Stimulated activated CD8-positive, alpha-beta memory T cell treated with anti-CD3 and anti-CD28 coated beads, Interleukin-12 subunit alpha, Interleukin-12 subunit beta, amount 100 ng/mL, for 1 hour (primary cell): ENCODE data around the gene BDH1.

ENCODE experiments used
- DNase-seq: peaks from one replicate; pipeline ENCODE4 v3.0.0-alpha.2; 2020; ENCODE audit warnings: low read depth

BDH1 gene

GRCh38 chr3:197547306-197548011 lies 8.3 kb downstream of the BDH1 start:
- no peak for DNase-seq

GRCh38 chr3:197546307-197547085 lies 9.3 kb downstream of the BDH1 start:
- DNase-seq: no peak

- no peak for DNase-seq
Observed at GRCh38 chr3:197545571-197545970, 10.2 kb downstream of the BDH1 start.

- no peak for DNase-seq
Observed at GRCh38 chr3:197545101-197545500, 10.7 kb downstream of the BDH1 start.

DNA sequence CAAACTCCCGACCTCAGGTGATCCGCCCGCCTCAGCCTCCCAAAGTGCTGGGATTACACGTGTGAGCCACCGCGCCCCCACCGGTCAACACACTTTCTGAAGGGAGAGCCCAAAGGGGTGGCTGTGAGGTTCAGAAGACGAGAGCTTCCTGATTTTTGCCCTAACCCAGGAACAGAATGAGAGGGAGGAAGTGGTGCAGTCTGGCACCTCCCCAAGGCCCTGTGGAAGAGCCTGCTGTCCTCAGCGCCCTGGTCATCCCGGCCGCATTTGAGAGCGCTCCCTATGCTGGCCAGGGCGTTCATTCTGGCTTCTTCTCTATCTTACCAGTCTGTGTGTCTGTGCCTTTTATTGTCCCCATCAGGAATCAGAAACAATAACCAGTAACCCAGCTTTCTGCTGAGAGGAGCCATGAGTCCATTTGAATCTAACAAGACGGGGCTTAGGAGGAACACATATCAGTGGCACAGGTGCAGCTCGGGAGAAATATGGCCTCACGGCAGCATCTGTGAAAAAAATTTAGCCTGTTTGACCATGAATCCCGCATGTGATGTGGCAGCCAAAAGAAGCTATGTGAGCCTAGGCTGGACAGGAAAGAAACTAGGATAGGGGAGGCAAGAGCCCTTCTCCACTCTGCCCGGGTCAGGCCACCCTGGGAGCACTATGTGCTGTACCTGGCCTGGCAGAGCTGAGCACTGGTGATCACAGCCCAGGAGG lies 12.9 kb downstream of the BDH1 start:
- DNase-seq: no peak

DNA sequence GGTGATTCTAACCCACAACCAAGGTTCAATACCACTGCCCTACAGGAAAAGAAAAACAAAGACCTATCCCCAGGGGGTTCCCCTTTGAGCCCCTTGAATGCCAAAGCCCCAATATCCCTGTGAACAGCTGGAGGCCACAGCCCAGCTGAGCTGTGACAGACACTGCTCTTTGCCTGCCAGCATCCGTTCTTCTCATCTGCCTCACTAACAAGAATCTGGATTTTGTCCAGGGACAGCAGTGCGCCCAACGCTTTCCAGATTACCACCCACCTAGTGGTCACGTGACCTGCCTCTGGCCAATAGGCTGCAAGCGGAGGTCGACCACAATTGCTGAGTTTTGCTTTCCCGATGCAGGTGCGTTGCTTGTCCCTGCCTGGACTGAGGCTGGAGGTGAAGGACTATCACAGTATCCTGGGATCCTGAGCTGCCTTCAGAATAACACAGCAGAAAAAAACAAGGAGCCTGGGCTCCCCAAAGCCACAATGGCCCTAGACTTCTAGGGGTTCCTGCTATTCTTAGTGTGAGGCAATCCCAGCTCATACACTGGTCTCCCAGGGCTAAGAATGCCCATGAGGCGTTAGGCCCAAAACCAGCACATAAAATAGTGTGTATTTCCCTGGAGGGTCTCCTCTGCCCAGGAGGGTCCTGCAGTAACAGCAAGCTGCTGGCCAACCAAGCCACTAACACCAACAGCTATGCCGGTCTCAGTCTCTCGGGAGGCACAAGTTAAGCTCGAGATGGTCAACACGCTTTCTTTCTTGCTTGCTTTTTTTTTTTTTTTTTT lies 13.8 kb downstream of the BDH1 start:
- no peak for DNase-seq

GRCh38 chr3:197540961-197541377 lies 14.8 kb downstream of the BDH1 start:
- no peak for DNase-seq

DNA sequence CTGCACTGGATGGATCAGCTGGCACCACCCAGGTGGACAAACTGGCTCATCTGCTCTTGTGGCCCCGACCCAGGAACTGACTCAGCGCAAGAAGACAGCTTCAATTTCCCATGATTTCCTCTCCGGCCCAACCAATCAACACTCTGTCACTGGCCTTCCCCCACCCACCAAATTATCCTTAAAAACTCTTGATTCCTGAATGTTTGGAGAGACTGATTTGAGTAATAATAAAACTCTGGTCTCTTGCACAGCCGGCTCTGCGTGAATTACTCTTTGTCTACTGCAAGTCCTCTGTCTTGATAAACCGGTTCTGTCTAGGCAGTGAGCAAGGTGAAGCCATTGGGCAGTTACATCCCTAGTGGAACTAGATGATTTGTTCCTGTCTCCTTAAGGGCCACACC lies 16.1 kb downstream of the BDH1 start:
- no peak for DNase-seq

- no peak for DNase-seq
Observed at GRCh38 chr3:197533927-197534725, 21.6 kb downstream of the BDH1 start.

- no peak for DNase-seq
Observed at GRCh38 chr3:197533396-197533795, 22.4 kb downstream of the BDH1 start.

- DNase-seq: no peak
Observed at GRCh38 chr3:197532388-197532787, 23.4 kb downstream of the BDH1 start.

- DNase-seq: no peak
Observed at GRCh38 chr3:197528190-197528589, 27.6 kb downstream of the BDH1 start.

GRCh38 chr3:197527569-197527968 lies 28.2 kb downstream of the BDH1 start:
- no peak for DNase-seq

DNA sequence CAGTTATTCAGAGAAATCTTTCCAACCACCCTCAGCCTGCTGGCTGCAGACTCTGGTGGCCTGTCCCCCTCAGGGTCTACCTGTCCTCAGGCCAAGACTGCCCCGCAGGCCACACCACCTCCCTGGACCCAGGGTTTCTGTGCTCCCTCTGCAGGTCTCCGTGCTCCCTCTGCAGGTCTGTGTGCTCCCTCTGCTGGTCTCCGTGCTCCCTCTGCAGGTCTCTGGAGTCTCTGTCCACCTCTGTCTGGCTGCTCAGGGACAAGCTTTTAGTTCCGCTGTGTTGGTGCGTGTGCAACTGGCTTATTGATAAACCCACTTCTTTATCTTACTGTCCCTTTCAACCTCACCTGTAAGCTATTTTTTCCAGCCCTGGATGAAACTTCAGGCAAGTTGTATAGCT lies 30.1 kb downstream of the BDH1 start:
- no peak for DNase-seq

- no peak for DNase-seq
Observed at GRCh38 chr3:197524128-197524527, 31.6 kb downstream of the BDH1 start.

- DNase-seq: no peak
Observed at GRCh38 chr3:197523526-197523925, 32.2 kb downstream of the BDH1 start.

- DNase-seq: no peak
Observed at GRCh38 chr3:197522881-197523441, 32.8 kb downstream of the BDH1 start.

- DNase-seq: no peak
Observed at GRCh38 chr3:197522183-197522715, 33.5 kb downstream of the BDH1 start.

GRCh38 chr3:197521277-197522182 lies 34.2 kb downstream of the BDH1 start:
- DNase-seq: no peak
